ENCODE data around the gene SLC18B1. TPM values are rescaled to one million over a fixed set of nuclear protein-coding genes. Genes with fewer than 3 reads are reported as not detected.
A peak's percentile ranks its signal among the peaks of the same experiment; 100 is the strongest.

Gene SLC18B1
- total RNA-seq, 4 donors from 2014 or later: 18.0 to 25.8 (median 23.5) TPM

DNA sequence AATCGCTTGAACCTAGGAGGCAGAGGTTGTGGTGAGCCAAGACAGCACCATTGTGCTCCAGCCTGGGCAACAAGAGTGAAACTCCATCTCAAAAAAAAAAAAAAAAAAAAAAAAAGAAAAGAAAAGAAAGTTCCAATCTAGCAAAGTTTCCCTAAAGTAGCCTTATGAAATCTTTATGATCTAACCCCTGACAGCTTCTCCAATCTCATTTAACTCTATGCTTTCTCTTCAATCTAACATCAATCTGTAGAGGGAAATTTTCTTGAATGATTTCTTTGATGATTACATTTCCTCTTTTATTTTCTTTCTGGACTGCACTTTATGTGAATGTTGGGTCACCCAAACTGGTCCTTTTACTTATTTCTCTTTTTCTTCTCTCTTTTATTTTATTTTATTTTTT, 2.2 kb upstream of the SLC18B1 start:
- 95 to 100% methylated on average over 1 of the region's 1 CpG for WGBS, 2 donors
- DNase-seq: no peak
- peaks cover 0 to under 1% of the 10 kb centered on the region in 2 donors for H3K36me3 ChIP-seq

DNA sequence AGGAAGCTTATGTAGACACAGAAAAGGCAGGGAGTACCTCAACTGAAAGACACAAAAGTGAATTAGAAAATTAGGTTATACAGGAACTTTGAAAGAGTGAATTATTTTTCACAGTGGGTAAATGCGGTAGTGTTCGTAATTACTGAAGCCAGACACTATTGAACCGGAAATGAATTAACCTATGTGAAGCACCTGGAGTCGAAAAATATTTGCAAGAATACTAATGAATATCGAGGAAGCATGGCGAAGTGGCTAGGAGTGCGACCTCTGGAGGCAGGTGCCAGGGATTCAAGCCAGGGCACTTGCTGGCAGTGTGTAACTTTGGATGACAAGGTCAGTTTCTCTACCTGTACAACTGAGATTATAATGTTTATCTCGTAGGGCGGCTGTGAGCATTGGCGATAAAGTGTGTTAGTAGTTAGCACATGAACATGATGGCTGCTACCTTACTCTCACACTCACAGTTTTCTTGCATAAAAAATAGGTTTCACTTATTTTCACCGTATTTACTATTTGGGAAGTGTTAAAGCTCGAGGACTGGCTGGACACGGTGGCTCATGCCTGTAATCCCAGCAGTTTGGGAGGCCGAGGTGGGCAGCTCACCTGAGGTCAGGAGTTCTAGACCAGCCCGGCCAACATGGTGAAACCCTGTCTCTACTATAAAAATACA, 567 bp upstream of the SLC18B1 start:
- peak overlapping the region in 1 of 3 donors; percentile 63 for H3K27ac ChIP-seq
- 17 to 21% methylated on average over 15 of the region's 15 CpGs for WGBS, 2 donors

More for the DNA sequence above, 2.2 kb upstream of the SLC18B1 start:
- no peak for TF ChIP-seq POLR2A (IDR thresholded peaks at IDR 0.05)
- TF ChIP-seq, protein P1, sequence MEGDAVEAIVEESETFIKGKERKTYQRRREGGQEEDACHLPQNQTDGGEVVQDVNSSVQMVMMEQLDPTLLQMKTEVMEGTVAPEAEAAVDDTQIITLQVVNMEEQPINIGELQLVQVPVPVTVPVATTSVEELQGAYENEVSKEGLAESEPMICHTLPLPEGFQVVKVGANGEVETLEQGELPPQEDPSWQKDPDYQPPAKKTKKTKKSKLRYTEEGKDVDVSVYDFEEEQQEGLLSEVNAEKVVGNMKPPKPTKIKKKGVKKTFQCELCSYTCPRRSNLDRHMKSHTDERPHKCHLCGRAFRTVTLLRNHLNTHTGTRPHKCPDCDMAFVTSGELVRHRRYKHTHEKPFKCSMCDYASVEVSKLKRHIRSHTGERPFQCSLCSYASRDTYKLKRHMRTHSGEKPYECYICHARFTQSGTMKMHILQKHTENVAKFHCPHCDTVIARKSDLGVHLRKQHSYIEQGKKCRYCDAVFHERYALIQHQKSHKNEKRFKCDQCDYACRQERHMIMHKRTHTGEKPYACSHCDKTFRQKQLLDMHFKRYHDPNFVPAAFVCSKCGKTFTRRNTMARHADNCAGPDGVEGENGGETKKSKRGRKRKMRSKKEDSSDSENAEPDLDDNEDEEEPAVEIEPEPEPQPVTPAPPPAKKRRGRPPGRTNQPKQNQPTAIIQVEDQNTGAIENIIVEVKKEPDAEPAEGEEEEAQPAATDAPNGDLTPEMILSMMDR (IDR thresholded peaks at IDR 0.05): no peak
- H3K4me3 ChIP-seq (replicated peaks in 1 of 3): no peak overlapping the region
- peaks cover 0 to 3% of the 10 kb centered on the region in 2 donors for H3K4me1 ChIP-seq
- H3K27ac ChIP-seq: no peak overlapping the region
- H3K27me3 ChIP-seq: no peaks in the 10 kb centered on the region
- intact Hi-C loops (cut with DNase I): no loop called here
- no peaks in the 10 kb centered on the region for H3K9me3 ChIP-seq

GRCh38 chr6:132795461-132795860, 3.0 kb downstream of the SLC18B1 start:
- DNase-seq: no peak
- intact Hi-C loops (cut with DNase I): no loop called here
- no peak for TF ChIP-seq POLR2A (IDR thresholded peaks at IDR 0.05)
- TF ChIP-seq, protein P1 (IDR thresholded peaks at IDR 0.05): no peak
- Histone ChIP-seq H3K4me3 (replicated peaks in 1 of 3) (no peak overlapping the region), H3K27ac (no peak overlapping the region), H3K36me3 (peaks cover 0 to 5% of the 10 kb centered on the region in 2 donors), H3K4me1 (peaks cover 0 to 3% of the 10 kb centered on the region in 2 donors), H3K9me3 (no peaks in the 10 kb centered on the region), H3K27me3 (no peaks in the 10 kb centered on the region)
- WGBS, 2 donors: 79 to 92% methylated on average over 2 of the region's 2 CpGs

More for the DNA sequence above, 567 bp upstream of the SLC18B1 start:
- Histone ChIP-seq H3K36me3 (peaks cover 0 to 4% of the 10 kb centered on the region in 2 donors), H3K9me3 (no peaks in the 10 kb centered on the region), H3K4me3 (replicated peaks in 1 of 3) (peak overlapping the region; percentile 49 to 95 (median 55)), H3K4me1 (peaks cover 0 to 3% of the 10 kb centered on the region in 2 donors), H3K27me3 (no peaks in the 10 kb centered on the region)
- TF ChIP-seq POLR2A (IDR thresholded peaks at IDR 0.05): no peak
- TF ChIP-seq, protein P1 (IDR thresholded peaks at IDR 0.05): peak; percentile 24 to 80 (median 45)
- DNase-seq: peak; percentile 84 to 88
- intact Hi-C loops (cut with DNase I): no loop called here

- DNase-seq: no peak
- no peaks in the 10 kb centered on the region for H3K27me3 ChIP-seq
- H3K27ac ChIP-seq: no peak overlapping the region
- H3K9me3 ChIP-seq: no peaks in the 10 kb centered on the region
- intact Hi-C loops (cut with DNase I): no loop called here
- 84 to 88% methylated on average over 5 of the region's 5 CpGs for WGBS, 2 donors
- TF ChIP-seq, protein P1 (IDR thresholded peaks at IDR 0.05): no peak
- no peak for TF ChIP-seq POLR2A (IDR thresholded peaks at IDR 0.05)
- H3K36me3 ChIP-seq: peaks cover 0 to 18% of the 10 kb centered on the region in 2 donors
- H3K4me1 ChIP-seq: peaks cover 0 to 2% of the 10 kb centered on the region in 2 donors
- no peak overlapping the region for H3K4me3 ChIP-seq (replicated peaks in 1 of 3)
Measured at GRCh38 chr6:132792510-132792909, 5.9 kb downstream of the SLC18B1 start.

- DNase-seq: no peak
- Histone ChIP-seq H3K27ac (peak overlapping the region in 2 of 3 donors; percentile 29 to 40), H3K4me3 (replicated peaks in 1 of 3) (no peak overlapping the region), H3K4me1 (no peaks in the 10 kb centered on the region), H3K9me3 (no peaks in the 10 kb centered on the region), H3K36me3 (peaks cover 0 to 16% of the 10 kb centered on the region in 2 donors), H3K27me3 (no peaks in the 10 kb centered on the region)
- intact Hi-C loops (cut with DNase I): no loop called here
- TF ChIP-seq, protein P1 (IDR thresholded peaks at IDR 0.05): no peak
- no peak for TF ChIP-seq POLR2A (IDR thresholded peaks at IDR 0.05)
Measured at GRCh38 chr6:132790450-132790849, 8.0 kb downstream of the SLC18B1 start.
